GM21717 (cell line): Measurements from ENCODE around the gene CARMIL3.

Source experiments
- ATAC-seq: cut with Tn5 transposase; IDR thresholded peaks from one replicate; pipeline ENCODE4 v1.9.1; 2021; ENCODE audit warnings: mild to moderate bottlenecking, moderate library complexity; ENCODE audit not compliant: unreplicated experiment

Gene CARMIL3

GRCh38 chr14:24113801-24114531 lies 62.2 kb downstream of the CARMIL3 start:
- ATAC-seq: peak; percentile 31

GRCh38 chr14:24114532-24115421 lies 63.0 kb downstream of the CARMIL3 start, which contains the start of the genes DCAF11 and NRL:
Gene DCAF11 (plus strand): TSS chr14:24114777. CDS start chr14:24115595, 818 bp downstream.
Gene NRL (minus strand): TSS chr14:24114949. CDS start chr14:24082848, 32,101 bp downstream.
- peak; percentile 81 for ATAC-seq

- no peak for ATAC-seq
Measured at GRCh38 chr14:24115422-24116127, 63.8 kb downstream of the CARMIL3 start.

GRCh38 chr14:24116128-24116814 lies 64.5 kb downstream of the CARMIL3 start:
- ATAC-seq: no peak

GRCh38 chr14:24117179-24117578 lies 65.4 kb downstream of the CARMIL3 start:
- no peak for ATAC-seq
